Fibroblast of mammary gland (primary cell): ENCODE results near the gene C11orf68.

ENCODE experiments used
- DNase-seq: peaks from one replicate; pipeline ENCODE4 v3.0.0-alpha.2; 2010; ENCODE audit warnings: low read depth
- H3K4me3 ChIP-seq: 2 replicates; pipeline ENCODE4 v1.5.1; 2011; ENCODE audit warnings: low read depth, mild to moderate bottlenecking, low read length, moderate library complexity; ENCODE audit not compliant: control insufficient read depth
- CTCF ChIP-seq: conservative IDR thresholded peaks from 2 replicates; pipeline ENCODE4 v1.5.1; 2011; ENCODE audit warnings: low read depth, low read length, inconsistent platforms; ENCODE audit not compliant: control insufficient read depth, insufficient read depth

The C11orf68 gene

GRCh38 chr11:65871811-65872548, 46.9 kb downstream of the C11orf68 start:
- TF ChIP-seq CTCF = peak; percentile 18
- DNase-seq = no peak
- peak overlapping the region; percentile 69 for H3K4me3 ChIP-seq

GRCh38 chr11:65870706-65871681, 47.9 kb downstream of the C11orf68 start:
- H3K4me3 ChIP-seq = peak overlapping the region; percentile 69
- no peak for DNase-seq
- TF ChIP-seq CTCF = no peak

GRCh38 chr11:65870307-65870658, 48.6 kb downstream of the C11orf68 start:
- no peak for TF ChIP-seq CTCF
- H3K4me3 ChIP-seq = no peak overlapping the region
- DNase-seq = no peak

- H3K4me3 ChIP-seq = no peak overlapping the region
These were observed 49.1 kb downstream of the C11orf68 start for GRCh38 chr11:65869643-65870306.

GRCh38 chr11:65868907-65869306, 50.0 kb downstream of the C11orf68 start:
- no peak for DNase-seq
- H3K4me3 ChIP-seq = no peak overlapping the region
- TF ChIP-seq CTCF = no peak

More at GRCh38 chr11:65869643-65870306, 49.1 kb downstream of the C11orf68 start:
- no peak for DNase-seq
- TF ChIP-seq CTCF = no peak

- no peak overlapping the region for H3K4me3 ChIP-seq
- DNase-seq = no peak
These were observed 50.7 kb downstream of the C11orf68 start for GRCh38 chr11:65868076-65868667.

More at GRCh38 chr11:65868076-65868667, 50.7 kb downstream of the C11orf68 start:
- no peak for TF ChIP-seq CTCF
